B cell (primary cell): ENCODE data around the gene DENND1A.

Experiments
- CTCF ChIP-seq: fragments of 200-600 bp; IDR thresholded peaks from one replicate; pipeline ENCODE4 v1.8.0; 2022; ENCODE audit warnings: antibody characterized with exemption, mild to moderate bottlenecking
- EZH2 ChIP-seq: IDR thresholded peaks from 2 replicates; pipeline ENCODE4 v1.6.1; 2012; ENCODE audit warnings: borderline replicate concordance, low read depth, mild to moderate bottlenecking, moderate library complexity, low read length; ENCODE audit not compliant: insufficient read depth, poor library complexity, severe bottlenecking

DNA sequence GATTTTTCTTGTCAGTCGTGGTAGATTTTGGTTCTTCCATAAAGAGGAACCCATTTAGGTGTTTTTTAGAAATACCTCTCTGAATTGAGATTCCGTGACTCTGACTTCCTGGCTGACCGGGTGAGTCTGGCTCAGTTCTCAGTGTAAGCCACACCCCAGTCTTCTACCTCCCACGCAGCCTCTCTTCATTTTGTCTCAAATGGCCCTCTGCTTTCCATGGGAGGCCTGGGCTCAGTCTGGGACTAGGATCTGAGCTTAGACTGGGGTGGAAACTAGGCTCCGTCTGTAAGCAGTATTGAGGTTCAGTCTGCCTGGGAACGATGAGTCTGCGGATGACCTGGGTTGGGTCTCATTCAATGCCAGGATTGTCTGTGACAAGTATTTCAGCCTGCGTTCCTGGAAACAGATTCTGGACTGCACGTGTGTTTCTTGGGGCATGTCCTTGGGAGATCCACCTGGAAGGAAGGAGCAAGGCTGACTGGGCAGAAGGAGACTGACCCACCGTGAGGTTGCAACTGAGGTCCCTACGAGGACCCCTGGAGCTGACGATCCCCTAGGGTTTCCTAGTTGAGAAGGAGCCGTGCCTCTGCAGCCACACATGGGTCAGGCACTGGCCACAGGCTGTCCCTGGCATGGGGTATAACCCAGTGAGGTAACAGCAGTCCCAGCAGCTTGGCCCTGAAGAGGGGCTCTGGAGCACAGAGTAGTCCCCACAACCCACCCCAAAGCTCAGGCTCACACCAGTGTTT lies 586.3 kb downstream of the DENND1A start:
- TF ChIP-seq CTCF: no peak
- TF ChIP-seq EZH2: no peak
